WI38 (cell line): ENCODE measurements around the gene HDAC4.

ENCODE experiments used
- H3K4me3 ChIP-seq: 2 replicates; pipeline ENCODE4 v1.5.1; 2011; ENCODE audit warnings: low read depth, mild to moderate bottlenecking, control low read depth, low read length
- CTCF ChIP-seq: IDR thresholded peaks from 2 replicates; pipeline ENCODE4 v1.5.1; 2012; ENCODE audit warnings: low read depth, mild to moderate bottlenecking, control low read depth, low read length

The HDAC4 gene

DNA sequence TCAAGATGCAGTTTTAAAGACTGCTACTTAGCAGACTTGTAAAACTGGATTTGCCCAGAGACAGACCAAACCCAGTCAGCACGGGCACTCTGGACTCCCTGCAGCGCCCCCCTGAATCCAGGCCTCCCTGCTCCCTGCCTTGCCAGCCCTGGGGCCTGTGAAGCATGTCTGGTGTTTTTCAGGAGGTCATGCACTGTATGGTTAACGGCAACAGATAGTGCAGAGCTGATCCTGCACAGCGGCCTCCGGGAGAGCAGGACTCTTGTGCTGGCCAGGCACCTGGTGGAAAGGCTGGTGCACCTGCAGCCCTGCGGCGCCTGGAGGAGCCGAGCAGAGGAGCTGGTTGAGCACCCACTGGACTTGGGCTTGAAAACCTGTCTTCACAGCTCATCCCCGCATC is 30.4 kb downstream of the HDAC4 start:
- TF ChIP-seq CTCF = no peak
- no peak overlapping the region for H3K4me3 ChIP-seq

DNA sequence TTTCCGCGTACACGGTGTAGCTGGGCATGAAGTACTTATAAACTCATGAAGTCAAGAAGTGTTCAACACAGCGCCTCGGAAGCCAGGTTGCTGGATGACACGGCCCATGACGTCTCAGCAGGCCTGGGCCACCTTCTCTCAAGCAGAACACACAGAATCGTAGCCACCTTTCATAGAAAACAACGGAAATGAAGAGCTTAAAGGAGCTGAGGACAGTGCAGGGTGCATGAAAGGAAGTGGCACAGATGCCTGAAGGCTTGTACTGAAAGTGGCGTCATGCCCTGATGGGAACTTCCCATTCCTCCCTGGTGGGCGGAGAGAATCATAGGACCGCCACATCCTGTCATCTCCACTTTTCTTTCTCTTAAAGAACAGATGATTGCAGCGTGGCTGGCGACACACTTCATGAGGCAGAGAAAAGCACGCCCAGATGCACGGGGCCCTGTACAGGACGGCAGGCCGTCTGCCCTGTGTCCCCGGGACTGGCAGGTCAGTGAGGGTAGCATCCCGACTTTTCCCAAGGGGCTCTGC is 31.1 kb downstream of the HDAC4 start:
- no peak for TF ChIP-seq CTCF
- H3K4me3 ChIP-seq = no peak overlapping the region

DNA sequence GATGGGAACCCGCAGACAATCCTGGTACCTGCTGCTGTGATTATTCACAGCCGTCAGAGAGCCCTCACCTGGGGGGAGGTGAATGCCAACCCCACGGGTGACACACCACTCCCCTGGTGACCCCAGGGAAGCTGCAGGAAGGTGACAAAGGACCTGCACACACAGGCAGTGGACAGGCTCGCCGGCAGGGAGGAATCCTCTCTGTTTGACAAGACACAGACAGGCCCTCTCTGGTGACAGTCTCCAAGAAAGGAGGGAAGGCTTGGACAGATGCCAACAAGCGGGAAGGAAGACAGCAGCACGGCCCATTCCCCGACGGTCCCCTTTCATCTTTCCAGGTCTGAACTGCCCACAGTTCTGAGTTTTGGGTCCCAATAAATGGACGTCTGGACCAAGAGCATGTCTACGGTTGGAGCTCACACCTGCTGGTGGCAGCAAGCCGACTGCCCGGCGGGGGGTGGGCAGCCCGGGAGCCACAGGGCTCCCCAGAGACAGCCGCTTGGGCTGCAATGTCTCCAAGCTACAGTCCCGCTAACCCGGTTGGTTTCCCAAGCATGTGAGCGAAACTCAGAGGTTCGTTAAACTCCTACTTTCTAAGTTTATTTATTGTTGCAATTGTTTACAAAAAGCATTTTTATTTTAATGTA is 31.8 kb downstream of the HDAC4 start:
- H3K4me3 ChIP-seq = no peak overlapping the region
- TF ChIP-seq CTCF = no peak

DNA sequence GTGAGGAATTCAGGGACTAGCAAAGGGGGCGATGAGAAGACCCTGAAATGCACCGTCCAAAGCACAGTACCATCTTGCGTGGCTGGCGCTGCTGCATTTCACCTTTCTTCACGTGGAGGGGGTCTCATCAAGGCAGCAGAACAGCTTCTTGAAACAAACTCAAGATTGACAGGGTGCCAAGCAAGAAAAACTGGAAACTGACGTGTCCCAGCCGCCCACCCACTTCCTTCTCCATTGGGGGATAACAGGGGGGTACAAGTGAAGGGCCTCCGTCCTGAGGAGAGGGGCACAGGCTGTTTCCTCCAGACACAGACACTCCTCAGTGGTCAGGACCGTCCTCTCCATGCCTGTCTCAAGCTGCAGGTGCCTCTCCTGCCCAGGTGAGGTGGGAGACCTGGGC is 32.5 kb downstream of the HDAC4 start:
- TF ChIP-seq CTCF = no peak
- H3K4me3 ChIP-seq = no peak overlapping the region

DNA sequence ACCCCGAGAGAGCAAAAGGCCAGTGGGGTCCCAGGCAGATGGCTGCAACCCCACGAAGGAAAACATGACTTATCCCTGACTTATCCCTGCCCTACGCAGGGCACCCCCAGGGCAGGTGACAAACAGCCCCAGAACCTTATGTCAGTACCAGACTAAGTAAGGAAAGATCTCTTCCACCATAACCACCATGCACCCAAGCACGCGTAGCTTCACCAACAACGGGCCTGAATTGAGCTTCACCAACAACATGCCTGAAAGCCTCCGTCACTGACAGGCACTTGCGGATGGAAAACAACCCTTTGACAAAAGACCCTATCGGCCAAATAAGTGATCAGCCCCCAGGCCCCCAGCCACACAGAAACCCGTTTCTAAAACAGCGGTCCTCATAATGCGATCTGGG is 34.1 kb downstream of the HDAC4 start:
- TF ChIP-seq CTCF = no peak
- H3K4me3 ChIP-seq = no peak overlapping the region

GRCh38 chr2:239365782-239366435 is 34.9 kb downstream of the HDAC4 start:
- TF ChIP-seq CTCF = no peak
- no peak overlapping the region for H3K4me3 ChIP-seq

DNA sequence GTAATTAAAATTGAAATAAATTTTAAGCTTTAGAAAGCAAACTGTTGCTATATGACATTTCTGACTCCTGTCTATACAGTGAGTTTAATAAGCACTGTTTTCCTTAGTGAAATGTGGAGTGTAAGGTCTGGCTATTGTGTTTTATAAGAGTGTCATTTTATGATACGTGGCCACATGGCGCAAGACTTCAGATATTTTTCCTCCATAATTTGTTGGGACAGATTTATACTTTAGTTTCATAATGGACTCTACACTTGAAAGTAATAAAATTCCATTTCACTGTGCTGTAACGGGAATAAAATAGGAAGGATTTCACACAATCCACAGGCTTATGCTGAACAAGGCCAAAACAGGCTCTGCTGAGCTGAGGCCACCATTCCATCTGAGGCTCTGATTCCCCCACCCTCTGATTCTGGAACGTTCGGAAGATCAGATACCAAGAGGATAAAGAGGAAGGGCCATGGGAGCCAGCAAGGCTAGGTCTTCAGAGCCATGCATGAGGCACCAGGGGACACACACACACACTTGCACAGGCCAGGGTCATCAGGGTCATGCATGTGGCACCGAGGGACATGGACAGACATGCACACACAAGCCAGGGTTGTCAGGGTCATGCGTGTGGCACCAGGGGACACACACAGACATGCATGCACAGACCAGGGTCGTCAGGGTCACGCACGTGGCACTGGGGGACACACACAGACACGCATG is 35.6 kb downstream of the HDAC4 start:
- no peak for TF ChIP-seq CTCF
- no peak overlapping the region for H3K4me3 ChIP-seq
